ENCODE measurements around the gene TACC2. TPM values are rescaled to one million over a fixed set of nuclear protein-coding genes. Genes with fewer than 3 reads are reported as not detected.

Gene TACC2
- total and polyA plus RNA-seq, 9 of the 15 experiments (the other 6 are each of a cell fraction or from before 2014, with no cell fraction given): under 0.01 to 0.35 (median 0.03) TPM; not detected in 6

- TF ChIP-seq MNT (conservative IDR thresholded peaks at IDR 0.05) (no peak), NUFIP1 (IDR thresholded peaks at IDR 0.05; ENCODE audit: partially characterized antibody) (no peak)
- no peaks in the 10 kb centered on the region for H3K9me3 ChIP-seq (replicated peaks; ENCODE audit: control insufficient read depth, insufficient read depth, low read depth, low read length)
- no peaks in the 10 kb centered on the region for H3K79me2 ChIP-seq (ENCODE audit: control insufficient read depth, insufficient read depth, low read length)
- POLR2A ChIA-PET: no interaction called here
- no peak overlapping the region for H3K4me2 ChIP-seq (ENCODE audit: insufficient read depth, low read length)
- H3K9ac ChIP-seq (ENCODE audit: insufficient read depth in 1 of 2, low read depth in 2 of 2, low read length in 2 of 2): no peak overlapping the region
- no peaks in the 10 kb centered on the region for H3K36me3 ChIP-seq (ENCODE audit: control insufficient read depth, insufficient read depth, low read length)
- H3K9me1 ChIP-seq (ENCODE audit: control insufficient read depth, insufficient read depth, low read length): no peaks in the 10 kb centered on the region
- H3K27ac ChIP-seq (ENCODE audit: extremely low read depth, low read depth, low read length): no peak overlapping the region
- CTCF ChIA-PET (ENCODE audit: low intra/inter-chr PET ratio): no interaction called here
- no peaks in the 10 kb centered on the region for H3K4me1 ChIP-seq (replicated peaks in 1 of 2; ENCODE audit: control insufficient read depth in 2 of 2, insufficient read depth in 2 of 2, low read length in 2 of 2)
- intact Hi-C loops (cut with micrococcal nuclease) (no loop called here), in situ Hi-C loops (cut with MboI) (no loop called here)
- FAIRE-seq (no peak), ATAC-seq (no peak), DNase-seq (ENCODE audit: extremely low read depth in 1 of 4, low spot score in 3 of 4) (no peak)
- peaks cover 2 to 10% of the 10 kb centered on the region in 2 experiments; a peak in 2 of 5 replicates for H3K27me3 ChIP-seq (ENCODE audit: control insufficient read depth in 2 of 2, insufficient read depth in 2 of 2, low read length in 2 of 2)
- BruUV-seq (replicated peaks): no TSS peak
- no peaks in the 10 kb centered on the region for H4K20me1 ChIP-seq (replicated peaks; ENCODE audit: control insufficient read depth, insufficient read depth, low read length)
- WGBS (ENCODE audit: insufficient coverage, low coverage, missing lambda C conversion rate): 2% methylated on average over 5 of the region's 5 CpGs
- H2AFZ ChIP-seq (ENCODE audit: low read depth, low read length): no peak overlapping the region
- no peak overlapping the region for H3K4me3 ChIP-seq
Observed at GRCh38 chr10:122221958-122222357, 233.0 kb downstream of the TACC2 start.

GRCh38 chr10:122222638-122223037, 233.7 kb downstream of the TACC2 start:
- H3K4me3 ChIP-seq: no peak overlapping the region
- no peak overlapping the region for H2AFZ ChIP-seq (ENCODE audit: low read depth, low read length)
- no peaks in the 10 kb centered on the region for H4K20me1 ChIP-seq (replicated peaks; ENCODE audit: control insufficient read depth, insufficient read depth, low read length)
- no peak overlapping the region for H3K4me2 ChIP-seq (ENCODE audit: insufficient read depth, low read length)
- no peak overlapping the region for H3K9ac ChIP-seq (ENCODE audit: insufficient read depth in 1 of 2, low read depth in 2 of 2, low read length in 2 of 2)
- BruUV-seq (replicated peaks): no TSS peak
- DNase-seq (ENCODE audit: extremely low read depth in 1 of 4, low spot score in 3 of 4): no peak
- 0% methylated on average over 7 of the region's 7 CpGs for WGBS (ENCODE audit: insufficient coverage, low coverage, missing lambda C conversion rate)
- H3K36me3 ChIP-seq (ENCODE audit: control insufficient read depth, insufficient read depth, low read length): no peaks in the 10 kb centered on the region
- H3K9me3 ChIP-seq (replicated peaks; ENCODE audit: control insufficient read depth, insufficient read depth, low read depth, low read length): no peaks in the 10 kb centered on the region
- no peaks in the 10 kb centered on the region for H3K4me1 ChIP-seq (replicated peaks in 1 of 2; ENCODE audit: control insufficient read depth in 2 of 2, insufficient read depth in 2 of 2, low read length in 2 of 2)
- intact Hi-C loops (cut with micrococcal nuclease) (no loop called here), in situ Hi-C loops (cut with MboI) (no loop called here)
- CTCF ChIA-PET (ENCODE audit: low intra/inter-chr PET ratio): no interaction called here
- ATAC-seq: no peak
- H3K9me1 ChIP-seq (ENCODE audit: control insufficient read depth, insufficient read depth, low read length): no peaks in the 10 kb centered on the region
- no peak for FAIRE-seq
- POLR2A ChIA-PET: no interaction called here
- no peaks in the 10 kb centered on the region for H3K79me2 ChIP-seq (ENCODE audit: control insufficient read depth, insufficient read depth, low read length)
- peaks cover 2 to 8% of the 10 kb centered on the region in 2 experiments; a peak in 2 of 5 replicates for H3K27me3 ChIP-seq (ENCODE audit: control insufficient read depth in 2 of 2, insufficient read depth in 2 of 2, low read length in 2 of 2)
- H3K27ac ChIP-seq (ENCODE audit: extremely low read depth, low read depth, low read length): no peak overlapping the region
- no peak for TF ChIP-seq ZNF280A (IDR thresholded peaks at IDR 0.05; ENCODE audit: low read depth, partially characterized antibody)
